Vagina (tissue), 2 donors: ENCODE results near the gene APLP2.

Source experiments
- CTCF ChIP-seq, 3 experiments: fragments of 450-650 bp in 2 of 3; fragments of 200-600 bp in 1 of 3; sonication (generic) in 1 of 3; IDR thresholded peaks; one replicate each; pipeline ENCODE4 v1.5.1; 2017 to 2019; ENCODE audit warnings: antibody characterized with exemption in 3 of 3, mild to moderate bottlenecking in 2 of 3, moderate library complexity in 2 of 3
- POLR2A ChIP-seq, 2 donors: fragments of 450-650 bp; IDR thresholded peaks; one replicate each; pipeline ENCODE4 v1.6.1; 2017; ENCODE audit warnings: antibody characterized with exemption in 2 of 2, mild to moderate bottlenecking in 2 of 2, moderate library complexity in 2 of 2
- POLR2AphosphoS5 ChIP-seq, 2 donors: sonication (generic); formaldehyde crosslinking; IDR thresholded peaks; one replicate each; pipeline ENCODE4 v1.9.0; 2017; ENCODE audit warnings: antibody characterized with exemption in 2 of 2, mild to moderate bottlenecking in 2 of 2, low read depth in 1 of 2; ENCODE audit not compliant: insufficient read depth in 1 of 2

GRCh38 chr11:130160498-130161155 lies 90.9 kb downstream of the APLP2 start:
- TF ChIP-seq POLR2AphosphoS5 (IDR thresholded peaks at IDR 0.05; ENCODE audit: insufficient read depth in 1 of 2, low read depth in 1 of 2) (no peak), CTCF (IDR thresholded peaks at IDR 0.05) (no peak), POLR2A (IDR thresholded peaks at IDR 0.05) (no peak)
